GM10266 (cell line): ENCODE measurements around the gene UBE2QL1.

Source experiments
- DNase-seq: peaks from one replicate; pipeline ENCODE4 v3.0.0; 2012; ENCODE audit errors: extremely low spot score
- CTCF ChIP-seq: IDR thresholded peaks from 2 replicates; pipeline ENCODE4 v1.5.1; 2012; ENCODE audit warnings: mild to moderate bottlenecking, low read depth; ENCODE audit not compliant: control insufficient read depth, insufficient read depth; ENCODE audit errors: missing control alignments

UBE2QL1 gene

GRCh38 chr5:6542421-6543345 lies 94.0 kb downstream of the UBE2QL1 start:
- DNase-seq, result no peak

GRCh38 chr5:6543346-6543730 lies 94.7 kb downstream of the UBE2QL1 start:
- no peak for DNase-seq
- TF ChIP-seq CTCF, result no peak

More at GRCh38 chr5:6542421-6543345, 94.0 kb downstream of the UBE2QL1 start:
- TF ChIP-seq CTCF, result no peak

- DNase-seq, result no peak
- TF ChIP-seq CTCF, result no peak
Observed at GRCh38 chr5:6543830-6544560, 95.3 kb downstream of the UBE2QL1 start.
